Sigmoid colon (tissue), 4 donors: ENCODE measurements around the gene ACAT2.

Experiments
- CTCF ChIP-seq, 4 experiments: fragments of 450-650 bp in 3 of 4; fragments of 200-600 bp in 1 of 4; IDR thresholded peaks; one replicate each; pipeline ENCODE4 v1.5.1; 2016 to 2019; ENCODE audit warnings: antibody characterized with exemption in 4 of 4, mild to moderate bottlenecking in 3 of 4, moderate library complexity in 2 of 4
- POLR2AphosphoS5 ChIP-seq, 4 donors: sonication (generic); formaldehyde crosslinking; IDR thresholded peaks; one replicate each; pipeline ENCODE4 v1.6.1; 2017; ENCODE audit warnings: antibody characterized with exemption in 4 of 4

- TF ChIP-seq POLR2AphosphoS5 (IDR thresholded peaks at IDR 0.05): peak in 1 of 4 donors; percentile 16
- no peak for TF ChIP-seq CTCF (IDR thresholded peaks at IDR 0.05)
Measured at GRCh38 chr6:159753081-159753872, 8.6 kb upstream of the ACAT2 start.
